ENCODE results near the gene CSKMT. TPM values are rescaled to one million over a fixed set of nuclear protein-coding genes. Genes with fewer than 3 reads are reported as not detected.
"Not testable (repeated sequence)": the region's sequence is repeated elsewhere in the genome, so short reads cannot be mapped to it uniquely, and the experiment has no call there.

Gene CSKMT
- total RNA-seq, 1 donor from 2014 or later: 3.1 TPM

- DNase-seq (ENCODE audit: low spot score): peak; percentile 90
Observed at GRCh38 chr11:62689421-62690183, 24.5 kb downstream of the CSKMT start, which contains the start of gene LRRN4CL. Gene LRRN4CL, minus strand, starts transcription at chr11:62689530. Its CDS starts 1,022 bp downstream, at chr11:62688508.

- DNase-seq (ENCODE audit: low spot score): not testable (repeated sequence)
Observed at GRCh38 chr11:62693624-62694023, 28.5 kb downstream of the CSKMT start.

GRCh38 chr11:62694455-62695167 is 29.5 kb downstream of the CSKMT start:
- DNase-seq (ENCODE audit: low spot score): peak; percentile 75

- no peak for DNase-seq (ENCODE audit: low spot score)
Observed at GRCh38 chr11:62702246-62702645, 37.1 kb downstream of the CSKMT start.

- DNase-seq (ENCODE audit: low spot score): not testable (repeated sequence)
Observed at GRCh38 chr11:62703921-62704320, 38.8 kb downstream of the CSKMT start.

- no peak for DNase-seq (ENCODE audit: low spot score)
Observed at GRCh38 chr11:62705413-62705812, 40.3 kb downstream of the CSKMT start.

GRCh38 chr11:62705880-62706849 is 41.1 kb downstream of the CSKMT start:
- peak; percentile 97 for DNase-seq (ENCODE audit: low spot score)

GRCh38 chr11:62706850-62707247 is 41.7 kb downstream of the CSKMT start:
- no peak for DNase-seq (ENCODE audit: low spot score)

- peak; percentile 47 for DNase-seq (ENCODE audit: low spot score)
Observed at GRCh38 chr11:62707277-62707861, 42.3 kb downstream of the CSKMT start, which contains the start of the genes BSCL2 and GNG3. Gene BSCL2, minus strand, starts transcription at chr11:62707424. Its CDS starts 229 bp downstream, at chr11:62707195. Gene GNG3, plus strand, starts transcription at chr11:62707676. Its CDS starts 620 bp downstream, at chr11:62708296.

GRCh38 chr11:62708392-62708791 is 43.3 kb downstream of the CSKMT start:
- no peak for DNase-seq (ENCODE audit: low spot score)

- no peak for DNase-seq (ENCODE audit: low spot score)
Observed at GRCh38 chr11:62708793-62709192, 43.7 kb downstream of the CSKMT start.

GRCh38 chr11:62709247-62710000 is 44.3 kb downstream of the CSKMT start:
- DNase-seq (ENCODE audit: low spot score): peak; percentile 99

GRCh38 chr11:62710001-62710345 is 44.9 kb downstream of the CSKMT start:
- DNase-seq (ENCODE audit: low spot score): no peak

GRCh38 chr11:62712276-62712812 is 47.2 kb downstream of the CSKMT start:
- no peak for DNase-seq (ENCODE audit: low spot score)

- no peak for DNase-seq (ENCODE audit: low spot score)
Observed at GRCh38 chr11:62712861-62713260, 47.7 kb downstream of the CSKMT start.

GRCh38 chr11:62713343-62713742 is 48.2 kb downstream of the CSKMT start:
- no peak for DNase-seq (ENCODE audit: low spot score)

GRCh38 chr11:62715150-62716130 is 50.3 kb downstream of the CSKMT start:
- DNase-seq (ENCODE audit: low spot score): no peak

GRCh38 chr11:62716206-62716605 is 51.1 kb downstream of the CSKMT start:
- DNase-seq (ENCODE audit: low spot score): no peak

GRCh38 chr11:62716816-62717215 is 51.7 kb downstream of the CSKMT start:
- no peak for DNase-seq (ENCODE audit: low spot score)

All from umbilical cord (tissue), 2 donors.